K562 treated with DMSO at 1 percent for 24 hours (cell line): ENCODE data around the gene TSEN34. TPM values are rescaled to one million over a fixed set of nuclear protein-coding genes. Genes with fewer than 3 reads are reported as not detected.

Experiments
- total RNA-seq: library from RNA; unstranded; fragments of 300-600 nt; gene quantifications from 2 replicates; pipeline ENCODE4 v1.2.3, GENCODE V29; 2022; ENCODE audit warnings: low read depth; ENCODE audit not compliant: insufficient read depth

Gene TSEN34
- total RNA-seq, result 86.8 and 89.8 TPM in 2 replicates

DNA sequence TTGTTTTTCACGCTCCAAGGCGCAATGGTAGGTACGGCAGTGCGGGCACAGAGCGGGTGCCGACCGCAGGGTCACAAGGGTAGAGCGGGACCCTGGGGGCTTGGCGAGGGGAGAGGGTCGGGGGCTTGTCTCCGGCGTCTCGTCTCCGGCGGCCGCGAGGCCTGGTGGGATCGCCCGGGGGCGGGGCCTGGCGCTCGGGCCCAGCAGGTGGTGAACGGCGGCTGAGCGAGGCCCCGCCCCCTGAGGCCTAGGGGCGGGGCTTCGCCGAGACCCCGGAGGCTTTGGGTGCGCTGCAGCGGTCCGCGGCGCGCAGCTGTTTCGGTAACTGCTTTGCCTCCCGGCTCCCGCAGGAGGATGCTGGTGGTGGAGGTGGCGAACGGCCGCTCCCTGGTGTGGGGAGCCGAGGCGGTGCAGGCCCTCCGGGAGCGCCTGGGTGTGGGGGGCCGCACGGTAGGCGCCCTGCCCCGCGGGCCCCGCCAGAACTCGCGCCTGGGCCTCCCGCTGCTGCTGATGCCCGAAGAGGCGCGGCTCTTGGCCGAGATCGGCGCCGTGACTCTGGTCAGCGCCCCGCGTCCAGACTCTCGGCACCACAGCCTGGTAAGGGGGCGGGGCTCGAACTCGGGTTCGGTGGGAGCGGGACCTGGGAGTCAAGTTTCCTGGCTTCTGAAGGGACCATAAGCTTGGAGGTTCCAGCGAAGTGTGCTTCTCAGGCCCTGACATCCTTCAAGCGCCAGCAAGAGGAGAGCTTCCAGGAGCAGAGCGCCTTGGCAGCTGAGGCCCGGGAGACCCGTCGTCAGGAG is at the start of gene TSEN34:
Gene TSEN34 (plus strand): TSS at position 298 of the 800 bp plus-strand sequence. CDS start 57 bp downstream, at position 355.

GRCh38 chr19:54159352-54160181 is 31.5 kb upstream of the TSEN34 start, which contains the start of gene LENG1:
TSS of gene LENG1 (minus strand) at chr19:54159721. CDS start at chr19:54159695, 26 bp downstream.

DNA sequence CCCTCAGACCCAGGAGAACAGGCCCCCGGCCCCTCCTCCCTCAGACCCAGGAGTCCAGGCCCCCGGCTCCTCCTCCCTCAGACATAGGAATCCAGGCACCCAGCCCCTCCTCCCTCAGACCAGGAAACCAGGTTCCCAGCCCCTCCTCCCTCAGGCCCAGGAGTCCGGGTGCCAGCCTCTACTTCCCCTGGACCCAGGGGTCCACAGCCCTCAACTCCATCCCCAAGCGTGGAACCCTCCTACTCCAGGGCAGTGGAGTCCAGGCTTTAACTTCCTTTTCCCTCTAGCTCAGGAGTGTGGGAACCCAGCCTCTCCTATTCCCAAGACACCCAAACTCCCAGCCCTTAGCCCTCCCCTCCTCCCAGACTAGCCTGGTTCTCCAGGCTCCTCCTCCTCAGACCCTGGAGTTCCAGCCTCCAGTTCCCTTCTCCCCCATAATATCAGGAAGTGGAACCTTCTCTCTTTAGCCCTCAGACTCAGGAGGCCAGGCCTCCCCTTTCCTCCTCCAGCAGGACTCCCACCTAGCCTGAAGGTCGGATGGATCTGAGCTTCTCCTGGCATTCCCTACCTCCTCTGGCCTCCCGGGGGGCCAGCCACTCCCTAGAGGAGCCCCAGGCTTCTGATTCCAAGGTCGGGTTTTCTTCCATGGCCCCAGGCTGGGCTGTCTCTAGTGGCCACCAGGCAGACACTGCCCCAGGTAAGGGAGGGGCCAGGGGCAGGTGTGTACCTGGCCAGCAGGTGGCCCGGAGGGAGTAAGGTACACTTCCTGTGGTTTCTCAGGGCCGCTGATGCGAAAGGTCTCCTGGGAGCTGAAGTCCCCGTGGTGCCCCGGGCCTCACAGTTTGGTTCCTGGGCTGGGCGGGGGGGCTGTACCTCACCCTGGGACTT is 18.4 kb upstream of the TSEN34 start, which contains the start of gene TMC4:
Gene TMC4 (minus strand): TSS at position 690 of the 888 bp plus-strand sequence. CDS start 43 bp downstream, at position 647.

DNA sequence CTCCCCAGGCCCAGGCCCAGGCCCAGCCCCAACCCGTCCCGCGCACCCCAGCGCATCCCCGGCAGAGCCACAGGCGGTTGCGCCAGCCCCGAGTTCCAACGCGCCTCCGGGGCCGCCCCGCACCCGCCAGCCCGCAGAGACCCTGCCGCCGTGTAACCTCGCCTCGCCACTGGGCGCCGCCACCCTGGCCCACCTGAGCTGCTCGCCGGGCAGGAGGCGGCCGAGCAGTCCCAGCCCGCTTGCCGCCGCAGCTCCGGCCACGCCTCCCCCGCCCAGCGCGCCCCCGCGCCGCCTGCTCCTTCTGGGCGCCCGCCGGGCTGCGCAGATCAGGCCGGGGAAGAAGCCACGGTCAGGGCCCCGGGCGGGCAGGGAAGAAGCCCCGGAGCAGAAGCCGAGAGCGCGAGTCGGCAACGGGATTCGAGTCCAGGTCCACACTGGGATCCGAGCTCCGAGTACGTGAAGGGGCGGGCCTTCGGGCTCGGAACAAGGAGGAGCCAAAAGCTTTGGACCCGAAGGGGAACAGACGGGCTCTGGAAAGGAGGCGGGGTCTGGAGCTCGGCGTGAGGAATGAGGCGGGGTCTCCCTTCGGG is 1.9 kb upstream of the TSEN34 start, which contains the start of gene MBOAT7:
Gene MBOAT7 (minus strand): TSS at position 436 of the 590 bp plus-strand sequence. CDS start 1,072 bp downstream, outside the sequence.

DNA sequence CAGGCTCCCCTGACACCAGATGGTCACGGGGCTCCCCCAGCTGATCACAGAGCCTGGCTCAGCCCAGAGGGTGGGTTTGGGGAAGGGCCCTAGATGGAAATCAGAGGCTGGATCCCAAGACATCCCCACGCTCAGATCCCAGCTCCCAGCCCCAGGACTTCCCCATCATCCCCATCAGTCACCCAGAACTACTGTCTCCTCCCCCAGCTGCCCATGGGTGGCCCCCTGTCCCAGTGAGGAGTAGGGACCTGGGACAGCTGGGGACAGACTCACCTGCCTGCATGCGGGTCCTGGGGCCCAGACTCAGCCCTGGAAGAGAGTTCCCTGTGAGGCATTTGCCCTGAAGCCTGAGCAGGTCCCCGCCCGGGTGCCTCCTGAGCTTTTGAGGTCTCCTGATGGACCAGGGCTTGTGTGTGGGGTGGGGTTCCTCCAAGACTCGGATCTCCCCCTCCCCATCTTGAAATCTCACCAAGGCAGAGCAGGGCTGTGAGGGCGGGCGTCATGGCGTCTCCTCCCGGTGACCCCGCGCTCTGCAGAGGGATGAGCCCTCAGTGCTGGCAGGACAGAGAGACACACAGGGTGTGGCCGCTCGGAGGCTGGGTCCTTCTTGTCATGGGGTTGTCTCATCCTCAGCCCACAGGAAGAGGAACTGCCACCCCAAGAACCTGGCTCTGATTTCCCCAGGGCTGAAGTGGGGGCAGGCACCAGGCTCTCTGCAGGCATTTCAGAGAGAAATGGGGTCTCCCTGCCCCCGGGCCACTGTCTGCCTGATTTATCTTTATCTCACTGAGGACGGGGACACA is 31.6 kb downstream of the TSEN34 start, which contains the start of gene LILRB3:
Gene LILRB3 (minus strand): TSS at position 534 of the 803 bp plus-strand sequence. CDS start 31 bp downstream, at position 503.

DNA sequence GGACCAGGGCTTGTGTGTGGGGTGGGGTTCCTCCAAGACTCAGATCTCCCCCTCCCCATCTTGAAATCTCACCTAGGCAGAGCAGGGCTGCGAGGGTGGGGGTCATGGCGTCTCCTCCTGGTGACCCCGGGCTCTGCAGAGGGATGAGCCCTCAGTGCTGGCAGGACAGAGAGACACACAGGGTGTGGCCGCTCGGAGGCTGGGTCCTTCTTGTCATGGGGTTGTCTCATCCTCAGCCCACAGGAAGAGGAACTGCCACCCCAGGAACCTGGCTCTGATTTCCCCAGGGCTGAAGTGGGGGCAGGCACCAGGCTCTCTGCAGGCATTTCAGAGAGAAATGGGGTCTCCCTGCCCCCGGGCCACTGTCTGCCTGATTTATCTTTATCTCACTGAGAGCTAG is 51.5 kb downstream of the TSEN34 start, which contains the start of gene LILRA6:
Gene LILRA6 (minus strand): TSS at position 145 of the 400 bp plus-strand sequence.

Other genes with a start within 250 kb of the TSEN34 start
- gene CACNG8, start 228.4 kb upstream of the TSEN34 start, total RNA-seq, result not detected in 2 replicates
- not detected in 2 replicates for gene CACNG6, start 199.7 kb upstream of the TSEN34 start, total RNA-seq
- gene VSTM1, start 127.4 kb upstream of the TSEN34 start, total RNA-seq, result not detected in 2 replicates
- gene TARM1, start 109.9 kb upstream of the TSEN34 start, total RNA-seq, result not detected in 2 replicates
- gene OSCAR, start 90.5 kb upstream of the TSEN34 start, total RNA-seq, result 1.4 and 1.9 TPM in 2 replicates
- gene NDUFA3, start 88.5 kb upstream of the TSEN34 start, total RNA-seq, result 86.4 and 133 TPM in 2 replicates
- gene TFPT, start 75.7 kb upstream of the TSEN34 start, total RNA-seq, result 9.7 and 20.2 TPM in 2 replicates
- 90.1 and 106 TPM in 2 replicates for gene PRPF31, start 75.6 kb upstream of the TSEN34 start, total RNA-seq
- gene CNOT3, start 53.5 kb upstream of the TSEN34 start, total RNA-seq, result 71.9 and 76.1 TPM in 2 replicates
- 8.3 and 8.5 TPM in 2 replicates for gene LENG1, start 31.6 kb upstream of the TSEN34 start, total RNA-seq
- gene TMC4, start 18.1 kb upstream of the TSEN34 start, total RNA-seq, result 0.90 TPM in 1 of 2 replicates, not detected in the other
- 227 and 231 TPM in 2 replicates for gene MBOAT7, start 1.7 kb upstream of the TSEN34 start, total RNA-seq
- gene RPS9, start 9.6 kb downstream of the TSEN34 start, total RNA-seq, result 6,803 and 7,007 TPM in 2 replicates
- not detected in 2 replicates for gene LILRB3, start 31.7 kb downstream of the TSEN34 start, total RNA-seq
- gene LILRA6, start 51.5 kb downstream of the TSEN34 start, total RNA-seq, result not detected in 2 replicates
- gene LILRB5, start 66.0 kb downstream of the TSEN34 start, total RNA-seq, result not detected in 2 replicates
- not detected in 2 replicates for gene LILRB2, start 89.8 kb downstream of the TSEN34 start, total RNA-seq
- gene LILRA5, start 121.9 kb downstream of the TSEN34 start, total RNA-seq, result not detected in 2 replicates
- not detected in 2 replicates for gene LILRA4, start 147.9 kb downstream of the TSEN34 start, total RNA-seq
- gene LAIR1, start 173.6 kb downstream of the TSEN34 start, total RNA-seq, result 1.3 and 1.7 TPM in 2 replicates
- gene TTYH1, start 224.2 kb downstream of the TSEN34 start, total RNA-seq, result 0.22 TPM in 1 of 2 replicates, not detected in the other